ENCODE data around the gene MRPL51.

GRCh38 chr12:6541371-6542165 lies 48.5 kb upstream of the MRPL51 start:
- TF ChIP-seq CTCF (IDR thresholded peaks at IDR 0.05; ENCODE audit: poor library complexity, severe bottlenecking) (no peak), MXI1 (conservative IDR thresholded peaks at IDR 0.05; ENCODE audit: poor library complexity, severe bottlenecking) (no peak), POLR2AphosphoS5 (IDR thresholded peaks at IDR 0.05) (no peak), EP300 (conservative IDR thresholded peaks at IDR 0.05; ENCODE audit: poor library complexity, severe bottlenecking) (no peak), SMC3 (conservative IDR thresholded peaks at IDR 0.05; ENCODE audit: poor library complexity) (no peak), RAD21 (conservative IDR thresholded peaks at IDR 0.05) (no peak), EZH2 (IDR thresholded peaks at IDR 0.05; ENCODE audit: borderline replicate concordance, insufficient read depth, low read length, poor library complexity, severe bottlenecking) (no peak), TAF1 (IDR thresholded peaks at IDR 0.05; ENCODE audit: low read depth) (no peak), REST (IDR thresholded peaks at IDR 0.05; ENCODE audit: borderline replicate concordance) (no peak)

All from neural cell (in vitro differentiated cells).